SIG-M5 (cell line): Measurements from ENCODE around the gene PIGL.
"Not testable (repeated sequence)": the region's sequence is repeated elsewhere in the genome, so short reads cannot be mapped to it uniquely, and the experiment has no call there.

Experiments used
- DNase-seq: peaks from one replicate; lab custom pipeline; 2025; lab: John Stamatoyannopoulos, UW

Gene PIGL

DNA sequence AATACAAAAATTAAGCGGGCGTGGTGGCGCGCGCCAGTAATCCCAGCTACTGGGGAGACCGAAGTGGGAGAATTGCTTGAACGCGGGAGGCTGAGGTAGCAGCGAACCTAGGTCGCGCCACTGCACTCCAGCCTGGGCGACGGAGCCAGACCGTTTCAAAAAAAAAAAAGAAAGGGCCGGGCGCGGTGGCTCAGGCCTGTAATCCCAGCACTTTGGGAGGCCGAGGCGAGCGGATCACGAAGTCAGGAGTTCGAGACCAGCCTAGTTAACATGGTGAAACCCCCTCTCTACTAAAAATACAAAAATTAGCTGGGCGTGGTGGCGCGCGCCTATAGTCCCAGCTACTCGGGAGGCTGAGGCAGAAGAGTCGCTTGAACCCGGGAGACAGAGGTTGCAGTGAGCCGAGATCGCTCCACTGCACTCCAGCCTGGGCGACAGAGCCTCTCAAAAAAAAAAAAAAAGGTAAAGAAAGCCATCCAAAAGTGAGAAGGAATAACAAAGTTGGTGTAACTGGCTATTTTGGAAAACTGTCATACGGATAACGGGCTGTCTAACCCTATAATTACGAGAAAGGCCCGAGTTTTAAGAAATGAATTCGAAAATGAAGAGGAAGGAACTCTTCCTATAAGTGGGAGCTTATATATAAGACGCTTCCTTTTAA is 539 bp upstream of the PIGL start:
- not testable (repeated sequence) for DNase-seq

DNA sequence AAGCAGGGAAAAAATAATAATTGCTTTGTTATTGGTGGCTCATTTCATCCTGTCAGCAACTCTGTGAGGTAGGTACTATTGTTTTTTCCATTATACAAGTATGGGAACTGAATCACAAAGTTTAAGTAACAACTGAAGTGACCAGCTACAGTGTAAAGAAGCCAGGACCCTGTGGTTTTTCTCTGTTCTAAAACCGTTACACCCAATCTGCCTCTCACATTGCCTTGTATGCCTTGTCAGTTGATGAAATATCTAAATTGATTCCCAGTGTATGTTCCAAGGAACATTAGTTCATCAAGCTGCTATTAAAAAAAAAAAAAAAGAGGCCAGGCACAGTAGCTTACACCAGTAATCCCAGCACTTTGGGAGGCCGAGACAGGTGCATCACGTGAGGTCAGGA is 5.4 kb downstream of the PIGL start:
- no peak for DNase-seq

DNA sequence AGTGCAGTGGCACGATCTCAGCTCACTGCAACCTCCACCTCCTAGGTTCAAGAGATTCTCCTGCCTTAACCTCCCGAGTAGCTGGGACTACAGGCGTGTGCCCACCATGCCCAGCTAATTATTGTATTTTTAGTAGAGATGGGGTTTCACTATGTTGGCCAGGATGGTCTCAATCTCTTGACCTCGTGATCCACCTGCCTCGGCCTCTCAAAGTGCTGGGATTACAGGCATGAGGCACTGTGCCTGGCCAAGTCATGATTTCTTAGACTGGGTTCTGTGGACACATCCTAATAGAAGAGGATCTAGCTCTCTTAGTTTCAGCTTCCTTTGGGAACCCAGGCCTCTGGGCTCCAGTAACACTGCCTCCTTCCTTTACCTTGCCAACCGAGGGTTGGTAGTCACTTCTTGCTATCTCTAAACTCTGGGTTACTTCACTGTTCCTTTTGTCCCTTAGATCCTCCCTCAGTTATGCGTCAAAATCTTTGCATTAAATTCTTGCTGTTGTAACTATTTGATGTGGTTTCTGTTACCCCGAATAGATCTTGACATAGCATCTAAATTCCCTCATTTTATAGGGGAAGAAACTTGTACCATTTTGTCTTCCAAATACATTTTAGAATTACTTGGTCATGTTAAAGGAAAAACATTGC is 13.0 kb downstream of the PIGL start:
- DNase-seq = not testable (repeated sequence)

GRCh38 chr17:16232391-16232790 is 15.4 kb downstream of the PIGL start:
- DNase-seq = no peak

- no peak for DNase-seq
These were observed 22.9 kb downstream of the PIGL start for GRCh38 chr17:16239931-16240330.

GRCh38 chr17:16241906-16242399 is 24.9 kb downstream of the PIGL start:
- DNase-seq = no peak

DNA sequence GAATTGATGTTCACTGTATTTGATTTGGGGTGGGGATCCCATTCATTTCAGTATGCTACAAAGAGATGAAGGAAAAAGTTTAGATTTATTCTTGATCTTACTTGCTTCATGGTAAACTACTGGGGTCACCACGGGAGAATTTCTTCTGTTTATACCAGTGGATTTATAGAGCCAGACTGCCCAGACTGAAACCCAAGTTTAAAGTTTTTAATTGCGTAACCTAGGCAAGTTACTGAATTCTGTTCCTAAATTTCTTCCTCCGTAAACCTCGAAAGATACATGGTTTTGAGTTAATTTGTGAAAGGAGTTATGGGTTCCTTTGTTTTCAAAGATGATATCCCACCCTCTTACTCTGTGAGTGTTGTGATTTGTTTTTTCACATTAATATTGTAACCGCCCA is 26.4 kb downstream of the PIGL start:
- no peak for DNase-seq

DNA sequence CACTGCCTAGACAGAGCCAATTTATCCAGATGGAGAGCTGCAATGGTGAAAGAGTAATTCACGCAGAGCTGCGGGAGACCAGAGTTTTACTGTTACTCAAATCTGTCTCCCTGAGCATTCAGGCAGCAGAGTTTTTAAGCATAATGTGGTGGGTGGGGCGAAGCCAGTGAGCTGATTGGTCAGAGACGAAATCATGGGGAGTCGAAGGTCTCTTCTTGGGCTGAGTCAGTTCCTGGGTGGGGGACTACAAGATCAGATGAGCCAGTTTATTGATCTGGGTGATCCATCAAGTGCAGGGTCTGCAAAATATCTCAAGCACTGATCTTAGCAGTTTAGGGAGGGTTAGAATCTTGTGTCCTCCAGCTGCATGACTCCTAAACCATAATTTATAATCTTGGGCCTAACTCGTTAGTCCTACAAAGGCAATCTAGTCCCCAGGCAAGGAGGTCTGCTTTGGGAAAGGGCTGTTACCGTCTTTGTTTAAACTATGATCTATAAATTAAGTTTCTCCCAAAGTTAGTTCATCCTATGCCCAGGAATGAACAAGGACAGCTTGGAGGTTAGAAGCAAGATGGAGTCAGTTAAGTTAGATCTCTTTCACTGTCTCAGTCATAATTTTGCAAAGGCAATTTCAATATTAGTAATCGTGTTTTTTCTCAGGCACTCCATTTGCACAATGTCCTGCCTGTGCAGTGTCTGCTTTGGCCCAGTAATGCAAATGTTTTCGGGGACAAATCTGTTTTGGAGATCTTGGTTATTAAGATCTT is 27.0 kb downstream of the PIGL start:
- DNase-seq = no peak

- no peak for DNase-seq
These were observed 30.6 kb downstream of the PIGL start for GRCh38 chr17:16247586-16247984.

DNA sequence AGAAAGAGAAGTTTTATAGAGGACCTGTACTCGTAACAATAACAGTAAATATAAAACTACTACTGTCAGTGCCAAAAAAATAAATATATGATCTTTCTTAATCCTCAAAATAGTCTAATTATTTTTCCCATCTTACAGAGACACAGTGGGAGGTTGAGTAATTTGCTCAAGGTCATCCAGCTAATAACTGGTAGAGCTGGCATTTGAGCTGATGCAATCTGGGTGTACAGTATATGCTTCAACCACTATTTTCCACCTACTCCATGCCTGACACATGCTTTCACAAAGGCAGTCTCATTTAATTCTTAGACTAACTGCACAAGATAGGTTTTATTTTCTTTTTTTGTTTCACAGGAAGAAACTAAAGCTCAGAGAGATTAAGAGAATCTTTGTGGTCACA is 33.6 kb downstream of the PIGL start:
- DNase-seq = no peak

- DNase-seq = no peak
These were observed 34.0 kb downstream of the PIGL start for GRCh38 chr17:16251043-16251442.

- DNase-seq = no peak
These were observed 34.5 kb downstream of the PIGL start for GRCh38 chr17:16251556-16251955.

DNA sequence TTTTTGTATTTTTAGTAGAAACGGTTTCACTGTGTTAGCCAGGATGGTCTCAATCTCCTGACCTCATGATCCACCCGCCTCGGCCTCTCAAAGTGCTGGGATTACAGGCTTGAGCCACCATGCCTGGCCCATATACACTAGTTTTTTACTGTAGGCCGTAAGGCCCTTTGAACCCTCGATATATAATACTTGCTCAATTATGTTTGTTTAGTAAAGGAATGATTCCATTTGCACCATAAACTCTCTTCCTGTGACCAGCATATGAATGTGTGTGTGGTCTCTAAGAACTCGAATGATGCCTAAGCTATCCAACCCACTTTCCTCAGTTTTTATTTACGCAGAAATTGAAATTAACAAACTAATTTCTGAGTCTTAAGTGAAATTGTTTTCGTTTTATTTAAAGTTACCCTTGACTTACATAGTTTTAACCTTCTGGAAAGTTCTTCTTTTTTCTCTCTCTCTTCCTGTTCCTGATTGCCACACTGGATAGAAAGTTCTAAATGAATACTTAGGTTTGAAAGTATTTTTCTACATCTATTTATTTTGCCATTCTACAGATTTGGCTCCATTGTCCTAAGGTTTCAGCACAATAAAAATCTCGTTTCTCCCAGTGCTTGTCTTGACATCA is 37.9 kb downstream of the PIGL start:
- no peak for DNase-seq

DNA sequence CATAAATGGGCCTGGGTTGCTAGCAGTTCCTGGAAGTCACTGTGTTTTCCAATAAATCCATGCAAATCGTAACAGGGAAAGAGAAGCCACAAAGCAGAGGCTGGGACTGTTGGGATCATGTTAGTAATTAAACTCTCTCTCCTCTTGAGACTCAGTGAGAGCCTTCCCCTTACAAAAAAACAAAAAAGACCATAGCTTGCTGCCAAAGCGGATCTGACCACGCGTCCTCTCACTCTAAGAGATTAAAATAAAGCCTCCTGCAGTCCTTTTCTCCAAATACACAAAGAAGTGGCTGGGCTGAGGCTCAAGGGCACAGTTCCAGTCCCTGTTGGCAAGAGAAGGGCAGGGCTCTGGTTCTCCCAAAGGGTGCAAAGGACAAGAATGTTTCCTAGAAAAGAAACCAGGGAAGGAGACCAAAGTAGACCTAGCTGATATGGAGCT is 38.5 kb downstream of the PIGL start:
- DNase-seq = no peak

DNA sequence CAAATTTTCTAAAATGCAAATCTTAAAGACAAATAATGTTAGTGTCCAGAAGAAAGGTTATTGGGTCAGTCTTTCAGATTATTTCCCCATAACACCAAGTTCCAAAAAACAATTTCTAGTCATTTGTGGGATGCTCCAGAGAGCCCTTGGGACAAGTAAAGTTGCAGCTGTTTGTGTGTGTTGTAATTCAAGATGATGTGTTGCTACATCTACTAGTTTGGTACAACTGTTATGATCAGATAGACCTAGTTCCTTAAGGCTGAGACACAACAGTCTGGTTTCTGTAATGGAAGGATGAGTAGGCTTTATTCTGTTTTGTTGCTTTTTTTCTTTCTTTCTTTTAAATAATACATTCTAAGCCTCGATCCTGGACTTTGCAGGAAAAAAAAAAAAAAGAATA is 41.9 kb downstream of the PIGL start:
- no peak for DNase-seq

DNA sequence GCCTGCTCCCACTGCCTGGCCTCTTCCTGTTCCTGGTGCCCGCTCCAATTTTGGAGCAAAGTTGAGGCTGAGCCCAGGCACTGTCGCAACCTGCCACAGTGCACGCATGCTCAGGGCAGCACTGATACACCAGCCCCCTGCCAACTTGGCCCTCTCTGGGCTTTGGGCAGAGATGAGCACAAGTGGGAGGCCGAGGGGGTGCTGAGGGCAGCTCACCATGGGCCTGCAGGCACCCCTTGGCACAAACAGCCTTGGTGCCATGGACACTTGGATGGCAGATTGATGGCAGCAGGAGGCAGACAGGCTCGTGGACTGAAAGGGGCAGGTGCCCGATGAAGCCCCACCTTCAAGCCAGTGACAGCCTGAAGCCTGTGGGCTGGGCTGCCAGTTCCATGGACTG is 42.9 kb downstream of the PIGL start:
- no peak for DNase-seq

GRCh38 chr17:16261049-16261448 is 44.0 kb downstream of the PIGL start:
- no peak for DNase-seq

DNA sequence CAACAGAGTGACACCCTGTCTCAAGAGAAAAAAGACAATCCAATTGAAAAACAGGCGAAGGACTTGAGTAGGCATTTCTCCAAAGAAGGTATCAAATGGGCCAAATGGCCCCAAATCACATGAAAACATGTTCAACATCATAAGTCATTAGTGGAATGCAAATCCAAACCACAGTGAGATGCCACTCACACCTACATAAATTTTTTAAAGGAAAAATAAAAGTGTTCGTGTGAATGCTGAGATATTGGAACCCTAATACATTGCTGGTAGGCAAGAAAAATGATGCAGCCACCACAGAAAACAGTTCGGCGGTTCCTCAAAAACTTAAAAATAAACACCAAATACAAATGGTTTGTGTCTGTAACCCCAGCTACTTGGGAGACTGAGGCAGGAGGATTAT is 45.2 kb downstream of the PIGL start:
- no peak for DNase-seq

DNA sequence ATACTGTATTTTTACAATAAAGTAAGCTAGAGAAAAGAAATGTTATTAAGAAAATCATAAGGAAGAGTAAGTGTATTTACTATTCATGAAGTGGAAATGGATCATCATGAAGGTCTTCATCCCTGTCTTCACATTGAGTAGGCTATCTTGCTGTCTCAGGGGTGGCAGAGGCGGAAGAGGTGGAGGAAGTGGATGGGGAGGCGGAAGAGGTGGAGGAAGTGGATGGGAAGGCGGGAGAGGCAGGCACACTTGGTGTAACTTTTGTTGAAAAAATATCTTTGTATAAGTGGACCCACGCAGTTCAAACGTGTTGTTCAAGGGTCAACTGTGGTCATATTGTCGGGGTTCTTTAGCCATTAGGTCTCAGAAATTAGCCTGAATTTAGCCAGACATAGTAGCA is 50.2 kb downstream of the PIGL start:
- DNase-seq = no peak

- DNase-seq = no peak
These were observed 52.6 kb downstream of the PIGL start for GRCh38 chr17:16269658-16270057.

DNA sequence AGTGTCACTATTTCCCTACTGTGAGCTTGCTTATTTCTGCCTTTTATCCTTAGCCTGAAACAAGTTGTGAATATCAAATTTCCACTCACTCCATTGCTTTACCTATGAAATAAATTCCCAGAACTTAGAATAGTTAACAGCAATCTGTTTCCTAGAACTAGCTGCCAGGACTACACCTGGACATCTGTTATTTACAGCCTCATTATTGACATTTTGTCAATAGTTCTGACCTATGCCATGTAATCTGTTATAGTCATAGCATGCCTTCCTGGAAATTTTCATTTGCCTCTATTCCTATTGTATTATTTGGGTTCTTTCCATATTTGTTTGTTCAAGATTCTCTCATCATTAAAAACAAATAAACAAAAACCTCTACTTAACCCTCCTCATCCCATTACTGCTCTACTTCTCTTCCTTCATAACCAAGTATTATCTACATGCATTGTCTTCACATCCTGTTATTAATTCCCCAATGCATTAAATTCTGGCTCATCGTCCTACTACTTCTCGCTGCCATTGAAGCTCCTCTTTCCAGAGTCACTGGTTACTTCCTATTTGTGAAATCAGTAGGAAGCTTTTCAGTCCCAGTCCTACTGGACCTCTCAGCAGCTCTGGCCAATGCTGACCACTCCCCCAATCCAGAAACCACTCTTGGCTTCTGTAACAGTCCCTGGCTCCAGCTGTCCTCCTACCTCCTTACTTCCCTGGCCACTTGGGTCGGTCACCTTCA is 55.3 kb downstream of the PIGL start:
- no peak for DNase-seq

GRCh38 chr17:16273499-16273898 is 56.5 kb downstream of the PIGL start:
- no peak for DNase-seq
